MM.1S (cell line): ENCODE measurements around the gene EPB41L1.

Experiments
- DNase-seq: peaks from one replicate; pipeline ENCODE4 v3.0.0-alpha.2; 2015
- H2AFZ ChIP-seq: fragments of 300-600 bp; sonication (generic); 2 replicates; pipeline ENCODE4 v1.6.0; 2016; ENCODE audit warnings: antibody characterized with exemption, low read length
- H3F3A ChIP-seq: fragments of 300-600 bp; sonication (generic); 2 replicates; pipeline ENCODE4 v1.6.1; 2016; ENCODE audit warnings: mild to moderate bottlenecking, antibody characterized with exemption, low read length, moderate library complexity, mixed read lengths; ENCODE audit not compliant: insufficient read depth
- H3K27ac ChIP-seq: fragments of 300-600 bp; sonication (generic); 2 replicates; pipeline ENCODE4 v1.5.1; 2016; ENCODE audit warnings: mild to moderate bottlenecking, low read length
- H3K27me3 ChIP-seq: fragments of 300-600 bp; sonication (generic); replicated peaks from 2 replicates; pipeline ENCODE4 v1.6.0; 2016; ENCODE audit warnings: low read length; ENCODE audit not compliant: insufficient read depth
- H3K36me3 ChIP-seq: fragments of 300-600 bp; sonication (generic); replicated peaks from 2 replicates; pipeline ENCODE4 v1.6.1; 2016; ENCODE audit warnings: mild to moderate bottlenecking, low read length, mixed read lengths; ENCODE audit not compliant: insufficient read depth
- H3K4me1 ChIP-seq: fragments of 300-600 bp; sonication (generic); 2 replicates; pipeline ENCODE4 v1.6.1; 2016; ENCODE audit warnings: low read length, mixed read lengths
- H3K4me2 ChIP-seq: fragments of 300-600 bp; sonication (generic); 2 replicates; pipeline ENCODE4 v1.6.0; 2016; ENCODE audit warnings: low read depth, low read length
- H3K4me3 ChIP-seq: fragments of 300-600 bp; sonication (generic); 2 replicates; pipeline ENCODE4 v1.5.1; 2016; ENCODE audit warnings: low read length, mixed read lengths
- H3K79me2 ChIP-seq: fragments of 300-600 bp; sonication (generic); 2 replicates; pipeline ENCODE4 v1.6.1; 2016; ENCODE audit warnings: mixed run types, low read length, mixed read lengths
- H3K9ac ChIP-seq: fragments of 300-600 bp; sonication (generic); 2 replicates; pipeline ENCODE4 v1.6.1; 2016; ENCODE audit warnings: low read length, mixed read lengths
- H3K9me2 ChIP-seq: fragments of 300-600 bp; sonication (generic); replicated peaks from 2 replicates; pipeline ENCODE4 v1.6.1; 2016; ENCODE audit warnings: mild to moderate bottlenecking, low read length, mixed read lengths; ENCODE audit not compliant: insufficient read depth
- H3K9me3 ChIP-seq: fragments of 300-600 bp; sonication (generic); replicated peaks from 2 replicates; pipeline ENCODE4 v1.6.1; 2016; ENCODE audit warnings: mild to moderate bottlenecking, low read length, mixed read lengths; ENCODE audit not compliant: insufficient read depth
- H4K20me1 ChIP-seq: fragments of 300-600 bp; sonication (generic); 2 replicates; pipeline ENCODE4 v1.6.1; 2016; ENCODE audit warnings: mild to moderate bottlenecking, low read length, moderate library complexity, mixed read lengths; ENCODE audit not compliant: insufficient read depth
- CTCF ChIP-seq: fragments of 300-600 bp; sonication (generic); IDR thresholded peaks from 2 replicates; pipeline ENCODE4 v1.5.1; 2016; ENCODE audit warnings: antibody characterized with exemption, low read length, mixed read lengths
- EZH2 ChIP-seq: fragments of 300-600 bp; sonication (generic); optimal IDR thresholded peaks from 2 replicates; pipeline ENCODE3; 2017; ENCODE audit warnings: low read depth, mild to moderate bottlenecking, antibody characterized with exemption, low read length, mixed read lengths
- EZH2phosphoT487 ChIP-seq: fragments of 300-600 bp; sonication (generic); IDR thresholded peaks from 2 replicates; pipeline ENCODE4 v1.6.1; 2018; ENCODE audit warnings: antibody characterized with exemption, low read length

EPB41L1 gene

GRCh38 chr20:36181934-36182603 is 27.5 kb downstream of the EPB41L1 start:
- Histone ChIP-seq H3K79me2 (no peaks in the 10 kb centered on the region), H3K4me1 (no peaks in the 10 kb centered on the region), H3F3A (no peaks in the 10 kb centered on the region), H3K27ac (no peak overlapping the region), H2AFZ (no peak overlapping the region), H3K36me3 (no peaks in the 10 kb centered on the region), H3K9me3 (no peaks in the 10 kb centered on the region), H3K27me3 (no peaks in the 10 kb centered on the region), H3K9ac (no peak overlapping the region), H3K4me3 (no peak overlapping the region), H3K4me2 (no peak overlapping the region), H4K20me1 (no peaks in the 10 kb centered on the region), H3K9me2 (no peaks in the 10 kb centered on the region)
- no peak for TF ChIP-seq EZH2phosphoT487
- TF ChIP-seq CTCF: no peak
- no peak for TF ChIP-seq EZH2
- DNase-seq: no peak

- Histone ChIP-seq H3K79me2 (no peaks in the 10 kb centered on the region), H3K4me1 (no peaks in the 10 kb centered on the region), H3K27me3 (no peaks in the 10 kb centered on the region), H3K4me2 (no peak overlapping the region), H3K9me2 (no peaks in the 10 kb centered on the region), H3K9me3 (no peaks in the 10 kb centered on the region), H3K9ac (no peak overlapping the region), H4K20me1 (no peaks in the 10 kb centered on the region), H3K4me3 (no peak overlapping the region), H2AFZ (no peak overlapping the region), H3K27ac (no peak overlapping the region), H3K36me3 (no peaks in the 10 kb centered on the region), H3F3A (no peaks in the 10 kb centered on the region)
- DNase-seq: no peak
- TF ChIP-seq EZH2phosphoT487 (no peak), CTCF (no peak), EZH2 (no peak)
Observed at GRCh38 chr20:36182604-36183154, 28.1 kb downstream of the EPB41L1 start.

- no peak overlapping the region for H3K9ac ChIP-seq
- no peaks in the 10 kb centered on the region for H4K20me1 ChIP-seq
- H3K4me2 ChIP-seq: no peak overlapping the region
- H3K4me3 ChIP-seq: no peak overlapping the region
- no peaks in the 10 kb centered on the region for H3F3A ChIP-seq
- no peak for DNase-seq
- H3K27me3 ChIP-seq: no peaks in the 10 kb centered on the region
- no peak overlapping the region for H3K27ac ChIP-seq
- no peaks in the 10 kb centered on the region for H3K79me2 ChIP-seq
- no peaks in the 10 kb centered on the region for H3K9me3 ChIP-seq
- H3K9me2 ChIP-seq: no peaks in the 10 kb centered on the region
- TF ChIP-seq EZH2phosphoT487 (no peak), EZH2 (no peak), CTCF (no peak)
- no peaks in the 10 kb centered on the region for H3K4me1 ChIP-seq
- no peak overlapping the region for H2AFZ ChIP-seq
- no peaks in the 10 kb centered on the region for H3K36me3 ChIP-seq
Observed at GRCh38 chr20:36183155-36183944, 28.8 kb downstream of the EPB41L1 start.
